MM.1S (cell line): ENCODE results near the gene REC8.

Experiments
- DNase-seq: peaks from one replicate; pipeline ENCODE4 v3.0.0-alpha.2; 2015
- H2AFZ ChIP-seq: fragments of 300-600 bp; sonication (generic); 2 replicates; pipeline ENCODE4 v1.6.0; 2016; ENCODE audit warnings: antibody characterized with exemption, low read length
- H3F3A ChIP-seq: fragments of 300-600 bp; sonication (generic); 2 replicates; pipeline ENCODE4 v1.6.1; 2016; ENCODE audit warnings: mild to moderate bottlenecking, antibody characterized with exemption, low read length, moderate library complexity, mixed read lengths; ENCODE audit not compliant: insufficient read depth
- H3K27ac ChIP-seq: fragments of 300-600 bp; sonication (generic); 2 replicates; pipeline ENCODE4 v1.5.1; 2016; ENCODE audit warnings: mild to moderate bottlenecking, low read length
- H3K27me3 ChIP-seq: fragments of 300-600 bp; sonication (generic); replicated peaks from 2 replicates; pipeline ENCODE4 v1.6.0; 2016; ENCODE audit warnings: low read length; ENCODE audit not compliant: insufficient read depth
- H3K36me3 ChIP-seq: fragments of 300-600 bp; sonication (generic); replicated peaks from 2 replicates; pipeline ENCODE4 v1.6.1; 2016; ENCODE audit warnings: mild to moderate bottlenecking, low read length, mixed read lengths; ENCODE audit not compliant: insufficient read depth
- H3K4me1 ChIP-seq: fragments of 300-600 bp; sonication (generic); 2 replicates; pipeline ENCODE4 v1.6.1; 2016; ENCODE audit warnings: low read length, mixed read lengths
- H3K4me2 ChIP-seq: fragments of 300-600 bp; sonication (generic); 2 replicates; pipeline ENCODE4 v1.6.0; 2016; ENCODE audit warnings: low read depth, low read length
- H3K4me3 ChIP-seq: fragments of 300-600 bp; sonication (generic); 2 replicates; pipeline ENCODE4 v1.5.1; 2016; ENCODE audit warnings: low read length, mixed read lengths
- H3K79me2 ChIP-seq: fragments of 300-600 bp; sonication (generic); 2 replicates; pipeline ENCODE4 v1.6.1; 2016; ENCODE audit warnings: mixed run types, low read length, mixed read lengths
- H3K9ac ChIP-seq: fragments of 300-600 bp; sonication (generic); 2 replicates; pipeline ENCODE4 v1.6.1; 2016; ENCODE audit warnings: low read length, mixed read lengths
- H3K9me2 ChIP-seq: fragments of 300-600 bp; sonication (generic); replicated peaks from 2 replicates; pipeline ENCODE4 v1.6.1; 2016; ENCODE audit warnings: mild to moderate bottlenecking, low read length, mixed read lengths; ENCODE audit not compliant: insufficient read depth
- H3K9me3 ChIP-seq: fragments of 300-600 bp; sonication (generic); replicated peaks from 2 replicates; pipeline ENCODE4 v1.6.1; 2016; ENCODE audit warnings: mild to moderate bottlenecking, low read length, mixed read lengths; ENCODE audit not compliant: insufficient read depth
- H4K20me1 ChIP-seq: fragments of 300-600 bp; sonication (generic); 2 replicates; pipeline ENCODE4 v1.6.1; 2016; ENCODE audit warnings: mild to moderate bottlenecking, low read length, moderate library complexity, mixed read lengths; ENCODE audit not compliant: insufficient read depth
- EZH2 ChIP-seq: fragments of 300-600 bp; sonication (generic); optimal IDR thresholded peaks from 2 replicates; pipeline ENCODE3; 2017; ENCODE audit warnings: low read depth, mild to moderate bottlenecking, antibody characterized with exemption, low read length, mixed read lengths
- EZH2phosphoT487 ChIP-seq: fragments of 300-600 bp; sonication (generic); IDR thresholded peaks from 2 replicates; pipeline ENCODE4 v1.6.1; 2018; ENCODE audit warnings: antibody characterized with exemption, low read length
- TF ChIP-seq, protein P1 (sequence below): fragments of 300-600 bp; sonication (generic); IDR thresholded peaks from 2 replicates; pipeline ENCODE4 v1.5.1; 2016; ENCODE audit warnings: antibody characterized with exemption, low read length, mixed read lengths

Gene REC8

DNA sequence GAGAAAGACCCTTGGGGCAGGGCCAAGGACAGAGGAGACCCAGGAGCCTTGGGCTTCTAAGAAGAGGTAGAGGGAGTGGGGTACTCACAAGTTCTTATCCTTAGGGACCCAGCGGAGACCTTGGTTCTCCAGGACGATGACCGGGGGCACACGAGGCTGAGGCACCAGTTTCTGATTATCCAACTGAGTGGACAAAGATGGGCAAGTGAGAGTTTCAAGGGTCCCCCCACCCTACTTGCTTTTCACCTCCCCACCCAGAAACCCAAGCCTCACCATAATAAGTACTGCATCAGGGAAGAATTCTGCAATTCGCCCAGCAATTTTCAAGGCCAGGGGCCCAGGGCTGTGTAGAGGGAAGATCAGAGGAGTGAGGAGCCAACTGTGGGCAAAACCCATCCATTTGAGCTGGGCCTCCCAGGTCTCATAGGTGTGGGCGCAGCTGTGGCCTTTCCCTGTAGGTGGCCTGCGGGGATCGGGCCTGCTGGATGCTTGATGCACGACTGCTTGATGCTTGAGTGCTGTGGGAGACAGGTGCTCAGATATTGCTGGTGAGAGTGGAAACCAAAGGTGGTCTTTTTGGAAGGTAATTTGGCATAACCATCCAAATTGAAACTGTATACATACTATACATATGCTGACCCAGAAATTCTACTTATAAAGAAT lies 32.5 kb upstream of the REC8 start:
- Histone ChIP-seq H3K9me3 (no peaks in the 10 kb centered on the region), H2AFZ (no peak overlapping the region), H3K4me2 (peak overlapping the region; percentile 47), H3K4me3 (no peak overlapping the region), H3K4me1 (peaks cover 11% of the 10 kb centered on the region; the same call in 1 of the 2 replicates), H3K9ac (no peak overlapping the region), H4K20me1 (no peaks in the 10 kb centered on the region), H3K27me3 (no peaks in the 10 kb centered on the region), H3K36me3 (0 out of 2 replicates have a peak, but pooled peaks cover 2% of the 10 kb centered on the region), H3K27ac (no peak overlapping the region), H3K79me2 (peaks cover 50% of the 10 kb centered on the region), H3F3A (peaks cover 8% of the 10 kb centered on the region), H3K9me2 (no peaks in the 10 kb centered on the region)
- DNase-seq, result no peak
- TF ChIP-seq, protein P1, sequence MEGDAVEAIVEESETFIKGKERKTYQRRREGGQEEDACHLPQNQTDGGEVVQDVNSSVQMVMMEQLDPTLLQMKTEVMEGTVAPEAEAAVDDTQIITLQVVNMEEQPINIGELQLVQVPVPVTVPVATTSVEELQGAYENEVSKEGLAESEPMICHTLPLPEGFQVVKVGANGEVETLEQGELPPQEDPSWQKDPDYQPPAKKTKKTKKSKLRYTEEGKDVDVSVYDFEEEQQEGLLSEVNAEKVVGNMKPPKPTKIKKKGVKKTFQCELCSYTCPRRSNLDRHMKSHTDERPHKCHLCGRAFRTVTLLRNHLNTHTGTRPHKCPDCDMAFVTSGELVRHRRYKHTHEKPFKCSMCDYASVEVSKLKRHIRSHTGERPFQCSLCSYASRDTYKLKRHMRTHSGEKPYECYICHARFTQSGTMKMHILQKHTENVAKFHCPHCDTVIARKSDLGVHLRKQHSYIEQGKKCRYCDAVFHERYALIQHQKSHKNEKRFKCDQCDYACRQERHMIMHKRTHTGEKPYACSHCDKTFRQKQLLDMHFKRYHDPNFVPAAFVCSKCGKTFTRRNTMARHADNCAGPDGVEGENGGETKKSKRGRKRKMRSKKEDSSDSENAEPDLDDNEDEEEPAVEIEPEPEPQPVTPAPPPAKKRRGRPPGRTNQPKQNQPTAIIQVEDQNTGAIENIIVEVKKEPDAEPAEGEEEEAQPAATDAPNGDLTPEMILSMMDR, result 0 out of 2 replicates have a peak, but pooled peaks have one; percentile 12
- no peak for TF ChIP-seq EZH2
- TF ChIP-seq EZH2phosphoT487, result no peak

DNA sequence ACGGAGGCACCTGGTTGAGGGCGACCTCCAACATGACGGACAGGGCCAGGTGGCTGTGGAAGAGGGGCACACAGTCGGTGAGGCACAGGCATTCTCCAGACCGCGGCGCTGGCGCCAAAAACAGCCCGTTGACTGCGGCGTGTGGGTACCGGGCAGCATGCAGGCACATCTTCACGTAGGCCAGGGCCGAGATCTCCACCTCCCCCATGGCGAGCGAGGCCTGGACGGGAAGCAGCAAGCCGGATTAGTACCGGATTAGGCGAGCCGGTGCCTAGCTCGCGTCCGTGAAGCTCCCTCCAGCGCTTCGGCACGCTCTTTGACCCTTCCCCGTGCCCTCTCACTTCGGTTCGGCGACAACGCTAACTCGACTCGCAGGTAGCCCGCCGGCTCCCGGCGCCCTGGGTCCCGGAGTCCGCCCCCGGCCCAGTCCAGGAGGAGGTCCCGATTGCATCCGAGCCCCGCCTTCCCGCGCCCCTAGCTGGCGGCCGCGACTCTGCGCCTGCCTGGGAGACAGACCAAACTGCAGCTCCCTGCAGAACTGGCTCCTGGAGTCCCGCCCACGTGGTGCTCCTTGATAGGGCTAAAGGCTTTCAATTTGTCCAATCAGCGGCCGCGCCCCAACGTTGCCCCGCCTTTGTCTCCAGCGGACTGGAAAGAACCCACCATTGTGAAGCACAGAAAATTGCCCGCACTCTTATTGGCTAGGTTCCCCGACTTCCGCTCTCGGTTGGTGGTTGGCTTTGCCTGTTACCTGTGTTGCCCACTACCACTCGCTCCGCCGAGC lies 30.6 kb upstream of the REC8 start, which contains the start of gene EMC9:
EMC9 (minus strand) TSS at position 495 of the 784 bp plus-strand sequence; CDS start at position 208, 287 bp downstream.
- TF ChIP-seq, protein P1, result no peak
- TF ChIP-seq EZH2phosphoT487, result no peak
- no peak for TF ChIP-seq EZH2
- H3K27ac ChIP-seq, result peak within 1 kb of the TSS; percentile 75
- peak within 1 kb of the TSS; percentile 72 for H3K9ac ChIP-seq
- peak within 1 kb of the TSS; percentile 78 for H3K4me2 ChIP-seq
- H3K9me2 ChIP-seq, result no peaks in the 10 kb centered on the region
- H3F3A ChIP-seq, result peaks cover 6% of the 10 kb centered on the region
- peak within 1 kb of the TSS; percentile 53 for H2AFZ ChIP-seq
- peak within 1 kb of the TSS; percentile 86 for H3K4me3 ChIP-seq
- peak; percentile 97 for DNase-seq
- no peaks in the 10 kb centered on the region for H4K20me1 ChIP-seq
- no peaks in the 10 kb centered on the region for H3K27me3 ChIP-seq
- no peaks in the 10 kb centered on the region for H3K9me3 ChIP-seq
- peaks cover 15% of the 10 kb centered on the region; the same call in 1 of the 2 replicates for H3K4me1 ChIP-seq
- H3K79me2 ChIP-seq, result peaks cover 66% of the 10 kb centered on the region
- 0 out of 2 replicates have a peak, but pooled peaks cover 2% of the 10 kb centered on the region for H3K36me3 ChIP-seq

DNA sequence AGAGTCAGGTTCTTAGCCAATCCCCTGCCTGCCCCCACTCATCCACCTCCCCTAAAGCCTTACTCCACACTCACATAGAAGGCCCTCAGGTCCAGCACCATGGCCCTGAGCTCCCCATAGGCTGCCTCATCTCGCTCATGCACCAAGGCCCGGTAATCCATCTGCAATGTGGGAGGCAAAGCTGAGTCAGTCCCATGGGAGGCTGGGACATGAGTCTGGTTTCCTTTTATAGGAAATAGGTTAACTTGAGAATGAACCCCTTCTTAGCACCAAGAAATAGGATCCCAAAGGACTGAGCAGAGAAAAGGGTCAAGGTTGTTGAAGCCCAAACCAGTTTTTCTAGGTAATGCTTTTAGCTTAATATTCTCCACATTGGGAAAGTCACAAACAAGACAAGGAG lies 28.4 kb upstream of the REC8 start:
- H3F3A ChIP-seq, result peaks cover 10% of the 10 kb centered on the region
- no peaks in the 10 kb centered on the region for H3K27me3 ChIP-seq
- no peak overlapping the region for H3K9ac ChIP-seq
- H3K4me1 ChIP-seq, result peaks cover 17% of the 10 kb centered on the region
- peaks cover 57% of the 10 kb centered on the region for H3K79me2 ChIP-seq
- no peaks in the 10 kb centered on the region for H3K9me3 ChIP-seq
- no peak for DNase-seq
- no peak for TF ChIP-seq EZH2phosphoT487
- TF ChIP-seq, protein P1, result no peak
- TF ChIP-seq EZH2, result no peak
- no peak overlapping the region for H3K27ac ChIP-seq
- H3K4me2 ChIP-seq, result no peak overlapping the region
- no peaks in the 10 kb centered on the region for H3K36me3 ChIP-seq
- no peaks in the 10 kb centered on the region for H3K9me2 ChIP-seq
- no peak overlapping the region for H3K4me3 ChIP-seq
- no peak overlapping the region for H2AFZ ChIP-seq
- no peaks in the 10 kb centered on the region for H4K20me1 ChIP-seq
